ENCODE measurements around the gene ZNF490. TPM values are rescaled to one million over a fixed set of nuclear protein-coding genes. Genes with fewer than 3 reads are reported as not detected.

Gene ZNF490
- total RNA-seq, 2 experiments from 2014 or later = 7.7 to 9.2 TPM

Other genes with a start within 250 kb of the ZNF490 start
- 1 to 10 TPM; 1.3 to 1.7 TPM for gene ZNF442, start 245.1 kb downstream of the ZNF490 start, total RNA-seq
- 1 to 10 TPM; 2.6 to 3.0 TPM for gene ZNF799, start 209.5 kb downstream of the ZNF490 start, total RNA-seq
- 1 to 10 TPM; 2.7 to 3.6 TPM for gene ZNF443, start 169.8 kb downstream of the ZNF490 start, total RNA-seq
- 1 to 10 TPM; 1.7 to 1.8 TPM for gene ZNF709, start 126.0 kb downstream of the ZNF490 start, total RNA-seq
- 1 to 10 TPM; 6.0 to 6.4 TPM for gene ZNF564, start 59.3 kb downstream of the ZNF490 start, total RNA-seq
- 10 to 100 TPM; 14.6 to 15.1 TPM for gene ZNF791, start 107 bp upstream of the ZNF490 start, total RNA-seq
- 100 to 1,000 TPM; 111 to 122 TPM for gene MAN2B1, start 55.9 kb upstream of the ZNF490 start, total RNA-seq
- 10 to 100 TPM; 25.7 to 26.8 TPM for gene WDR83, start 56.0 kb upstream of the ZNF490 start, total RNA-seq
- 10 to 100 TPM; 92.9 to 99.9 TPM for gene DHPS, start 71.1 kb upstream of the ZNF490 start, total RNA-seq
- gene GNG14, start 77.2 kb upstream of the ZNF490 start, total RNA-seq = not detected
- gene FBXW9, start 85.8 kb upstream of the ZNF490 start, total RNA-seq = 10 to 100 TPM; 13.1 to 13.4 TPM
- gene TNPO2, start 113.1 kb upstream of the ZNF490 start, total RNA-seq = 100 to 1,000 TPM; 125 to 134 TPM
- 100 to 1,000 TPM; 223 to 230 TPM for gene TRIR, start 123.9 kb upstream of the ZNF490 start, total RNA-seq
- gene GET3, start 126.7 kb upstream of the ZNF490 start, total RNA-seq = 10 to 100 TPM; 78.3 to 80.2 TPM
- not detected for gene BEST2, start 141.0 kb upstream of the ZNF490 start, total RNA-seq
- gene HOOK2, start 164.7 kb upstream of the ZNF490 start, total RNA-seq = 10 to 100 TPM; 13.0 to 13.8 TPM
- gene JUNB, start 180.7 kb upstream of the ZNF490 start, total RNA-seq = 100 to 1,000 TPM; 171 to 175 TPM
- gene PRDX2, start 191.0 kb upstream of the ZNF490 start, total RNA-seq = 100 to 1,000 TPM; 238 to 241 TPM
- gene THSD8, start 191.3 kb upstream of the ZNF490 start, total RNA-seq = 10 to 100 TPM; 25.3 to 30.5 TPM
- 10 to 100 TPM; 46.1 to 55.5 TPM for gene RNASEH2A, start 195.8 kb upstream of the ZNF490 start, total RNA-seq
- not detected for gene RTBDN, start 223.8 kb upstream of the ZNF490 start, total RNA-seq
- 1 to 10 TPM; 1.2 to 2.0 TPM for gene MAST1, start 227.7 kb upstream of the ZNF490 start, total RNA-seq

Data from activated naive CD8-positive, alpha-beta T cell treated with anti-CD3 and anti-CD28 coated beads for 36 hours (primary cell).